GM19452 (cell line): Measurements from ENCODE around the gene IDE.
"Not testable (repeated sequence)": the region's sequence is repeated elsewhere in the genome, so short reads cannot be mapped to it uniquely, and the experiment has no call there.

Experiments used
- ATAC-seq: cut with Tn5 transposase; IDR thresholded peaks from one replicate; pipeline ENCODE4 v1.9.1; 2021; ENCODE audit not compliant: unreplicated experiment

Gene IDE

GRCh38 chr10:92573798-92574547 is at the start of gene IDE:
Gene IDE, minus strand, starts transcription at chr10:92574093. Its CDS starts 74 bp downstream, at chr10:92574019.
- ATAC-seq: peak; percentile 74

- no peak for ATAC-seq
Measured at GRCh38 chr10:92619368-92619767, 45.5 kb upstream of the IDE start.

GRCh38 chr10:92615515-92615914 is 41.6 kb upstream of the IDE start:
- ATAC-seq: no peak

GRCh38 chr10:92604841-92605240 is 30.9 kb upstream of the IDE start:
- no peak for ATAC-seq

- ATAC-seq: no peak
Measured at GRCh38 chr10:92598321-92598720, 24.4 kb upstream of the IDE start.

- no peak for ATAC-seq
Measured at GRCh38 chr10:92595505-92595904, 21.6 kb upstream of the IDE start.

- no peak for ATAC-seq
Measured at GRCh38 chr10:92593619-92594588, 20.0 kb upstream of the IDE start.

- ATAC-seq: peak; percentile 67
Measured at GRCh38 chr10:92592761-92593618, 19.1 kb upstream of the IDE start, which contains the start of gene KIF11. Gene KIF11, plus strand, starts transcription at chr10:92593130. Its CDS starts 246 bp downstream, at chr10:92593376.

GRCh38 chr10:92591550-92592022 is 17.7 kb upstream of the IDE start:
- peak; percentile 75 for ATAC-seq

GRCh38 chr10:92590623-92591549 is 17.0 kb upstream of the IDE start:
- peak; percentile 8 for ATAC-seq

GRCh38 chr10:92582347-92582746 is 8.5 kb upstream of the IDE start:
- ATAC-seq: not testable (repeated sequence)

GRCh38 chr10:92575961-92576360 is 2.1 kb upstream of the IDE start:
- no peak for ATAC-seq

GRCh38 chr10:92574548-92575261 is 812 bp upstream of the IDE start:
- ATAC-seq: peak; percentile 25

- no peak for ATAC-seq
Measured at GRCh38 chr10:92573091-92573797, 649 bp downstream of the IDE start.

- ATAC-seq: no peak
Measured at GRCh38 chr10:92572362-92573090, 1.4 kb downstream of the IDE start.

GRCh38 chr10:92571649-92572048 is 2.2 kb downstream of the IDE start:
- no peak for ATAC-seq

GRCh38 chr10:92569663-92570062 is 4.2 kb downstream of the IDE start:
- ATAC-seq: not testable (repeated sequence)

- no peak for ATAC-seq
Measured at GRCh38 chr10:92569071-92569470, 4.8 kb downstream of the IDE start.
